IMR-90 (cell line): Measurements from ENCODE around the gene SEC11A. TPM values are rescaled to one million over a fixed set of nuclear protein-coding genes. Genes with fewer than 3 reads are reported as not detected.

Experiments
- ATAC-seq: fragments of 200-7000 bp; cut with Tn5 transposase; 2 replicates; pipeline ENCODE4 v1.9.1; 2020; ENCODE audit warnings: low read depth, mild to moderate bottlenecking, moderate library complexity
- BruUV-seq: library from RNA; stranded (reverse); fragments of 400-500 nt; replicated peaks from 2 replicates; lab custom pipeline; 2021; lab: Mats Ljungman, UMichigan
- CTCF ChIA-PET: fragments of 300-600 bp; formaldehyde crosslinking; extraction: SDS; loops from one replicate; lab custom pipeline; 2021; ENCODE audit warnings: antibody characterized with exemption; lab: Yijun Ruan, JAX
- POLR2A ChIA-PET: fragments of 300-600 bp; sonication (Branson Sonifier 250); formaldehyde crosslinking; loops from one replicate; lab custom pipeline; 2022; ENCODE audit warnings: antibody characterized with exemption; ENCODE audit not compliant: unreplicated experiment; lab: Charles Lee
- DNase-seq: peaks from one replicate; pipeline ENCODE4 v3.0.0; 2013
- H2AFZ ChIP-seq: replicated peaks from 2 replicates; pipeline ENCODE3; 2013; ENCODE audit warnings: low read length, mild to moderate bottlenecking; ENCODE audit not compliant: poor library complexity
- H2AK5ac ChIP-seq: 2 replicates; pipeline ENCODE4 v1.6.1; 2013; ENCODE audit warnings: low read depth, low read length, inconsistent platforms
- H2AK9ac ChIP-seq: replicated peaks from 2 replicates; pipeline ENCODE3; 2013; ENCODE audit warnings: mild to moderate bottlenecking, low read depth, low read length, moderate library complexity; ENCODE audit not compliant: poor library complexity
- H2BK120ac ChIP-seq: 2 replicates; pipeline ENCODE4 v1.6.1; 2013; ENCODE audit warnings: low read depth, low read length, inconsistent platforms
- H2BK15ac ChIP-seq: 3 replicates; pipeline ENCODE4 v1.6.1; 2013; ENCODE audit warnings: low read depth, low read length, inconsistent platforms
- H2BK20ac ChIP-seq: 2 replicates; pipeline ENCODE4 v1.6.1; 2013; ENCODE audit warnings: low read depth, mild to moderate bottlenecking, inconsistent platforms, low read length, moderate library complexity
- H2BK5ac ChIP-seq: 2 replicates; pipeline ENCODE4 v1.6.1; 2013; ENCODE audit warnings: mild to moderate bottlenecking, low read depth, low read length, inconsistent platforms; ENCODE audit not compliant: poor library complexity, severe bottlenecking
- H3K14ac ChIP-seq: replicated peaks from 2 replicates; pipeline ENCODE4 v1.6.1; 2013; ENCODE audit warnings: low read depth, low read length, inconsistent platforms
- H3K18ac ChIP-seq: 2 replicates; pipeline ENCODE4 v1.6.1; 2013; ENCODE audit warnings: low read depth, low read length, control low read depth
- H3K23ac ChIP-seq: 2 replicates; pipeline ENCODE4 v1.6.1; 2013; ENCODE audit warnings: low read depth, low read length, inconsistent platforms
- H3K27ac ChIP-seq: 2 replicates; pipeline ENCODE4 v1.5.1; 2013; ENCODE audit warnings: mild to moderate bottlenecking, control low read depth, low read length; ENCODE audit not compliant: insufficient read depth
- H3K27me3 ChIP-seq: 2 replicates; pipeline ENCODE4 v1.6.1; 2013; ENCODE audit warnings: low read length; ENCODE audit not compliant: control insufficient read depth, insufficient read depth
- H3K36me3 ChIP-seq: 2 replicates; pipeline ENCODE4 v1.6.1; 2013; ENCODE audit warnings: low read length, mixed read lengths; ENCODE audit not compliant: control insufficient read depth, insufficient read depth
- H3K4ac ChIP-seq: 2 replicates; pipeline ENCODE4 v1.6.1; 2013; ENCODE audit warnings: low read depth, low read length, inconsistent platforms
- H3K4me1 ChIP-seq: 2 replicates; pipeline ENCODE4 v1.6.1; 2013; ENCODE audit warnings: low read length, mixed read lengths; ENCODE audit not compliant: control insufficient read depth, insufficient read depth
- H3K4me2 ChIP-seq: 2 replicates; pipeline ENCODE4 v1.6.1; 2013; ENCODE audit warnings: low read depth, mild to moderate bottlenecking, control low read depth, low read length, moderate library complexity
- H3K4me3 ChIP-seq: 2 replicates; pipeline ENCODE4 v1.5.1; 2013; ENCODE audit warnings: low read depth, mild to moderate bottlenecking, control low read depth, low read length, moderate library complexity; ENCODE audit not compliant: insufficient read depth
- H3K56ac ChIP-seq: 2 replicates; pipeline ENCODE4 v1.6.1; 2013; ENCODE audit warnings: low read length, inconsistent platforms; ENCODE audit not compliant: insufficient read depth; ENCODE audit errors: extremely low read depth
- H3K79me1 ChIP-seq, 2 experiments: 2 replicates each; pipeline ENCODE4 v1.6.1; 2013; ENCODE audit warnings: low read length in 2 of 2, inconsistent platforms in 1 of 2, low read depth in 1 of 2
- H3K9ac ChIP-seq: 2 replicates; pipeline ENCODE4 v1.6.1; 2013; ENCODE audit warnings: low read depth, low read length, control low read depth
- H3K9me1 ChIP-seq: 2 replicates; pipeline ENCODE4 v1.6.1; 2013; ENCODE audit warnings: low read length, inconsistent platforms; ENCODE audit not compliant: insufficient read depth
- H3K9me3 ChIP-seq: 2 replicates; pipeline ENCODE4 v1.6.1; 2013; ENCODE audit warnings: low read length; ENCODE audit not compliant: control insufficient read depth, insufficient read depth
- H4K20me1 ChIP-seq: 2 replicates; pipeline ENCODE4 v1.6.1; 2013; ENCODE audit warnings: low read length, inconsistent platforms; ENCODE audit not compliant: insufficient read depth
- H4K5ac ChIP-seq: 2 replicates; pipeline ENCODE4 v1.6.1; 2013; ENCODE audit warnings: mild to moderate bottlenecking, low read depth, low read length, control low read depth
- H4K8ac ChIP-seq, 2 experiments: 2 replicates each; pipeline ENCODE4 v1.6.1; 2013; ENCODE audit warnings: low read depth in 2 of 2, low read length in 2 of 2, control low read depth in 1 of 2, inconsistent platforms in 1 of 2
- H4K91ac ChIP-seq: 2 replicates; pipeline ENCODE4 v1.6.1; 2013; ENCODE audit warnings: low read depth, low read length, inconsistent platforms; ENCODE audit not compliant: insufficient read depth
- BHLHE40 ChIP-seq: fragments of 150-350 bp; IDR thresholded peaks from 2 replicates; pipeline ENCODE4 v1.6.1; 2016; ENCODE audit warnings: mild to moderate bottlenecking, low read depth, low read length
- CHD1 ChIP-seq: IDR thresholded peaks from 2 replicates; pipeline ENCODE4 v1.6.1; 2012; ENCODE audit warnings: low read depth, low read length, improper control_type of control experiment
- FOS ChIP-seq: fragments of 150-350 bp; IDR thresholded peaks from 2 replicates; pipeline ENCODE4 v1.6.1; 2016; ENCODE audit warnings: low read depth, low read length
- MXI1 ChIP-seq: IDR thresholded peaks from 2 replicates; pipeline ENCODE4 v1.6.1; 2012; ENCODE audit warnings: low read depth, mild to moderate bottlenecking, low read length, moderate library complexity, borderline replicate concordance
- RAD21 ChIP-seq: IDR thresholded peaks from 2 replicates; pipeline ENCODE4 v1.6.1; 2012; ENCODE audit warnings: low read length, improper control_type of control experiment
- RCOR1 ChIP-seq: IDR thresholded peaks from 2 replicates; pipeline ENCODE4 v1.6.1; 2012; ENCODE audit warnings: mild to moderate bottlenecking, low read length, improper control_type of control experiment; ENCODE audit not compliant: insufficient replicate concordance
- RFX5 ChIP-seq: IDR thresholded peaks from 2 replicates; pipeline ENCODE4 v1.8.0; 2012; ENCODE audit warnings: low read depth, mild to moderate bottlenecking, low read length, moderate library complexity
- SMC3 ChIP-seq: fragments of 150-350 bp; IDR thresholded peaks from 2 replicates; pipeline ENCODE4 v1.6.1; 2016; ENCODE audit warnings: low read depth, mild to moderate bottlenecking, antibody characterized with exemption, low read length, moderate library complexity
- WGBS, 2 experiments: methylation state at CpG; one replicate each; pipeline versions ENCODE4 v1.1.5 to v1.1.7; 2013; ENCODE audit warnings: missing lambda C conversion rate in 2 of 2; ENCODE audit not compliant: insufficient read length in 1 of 2; ENCODE audit errors: extremely low coverage in 2 of 2; 5-methylcytosine and 5-hydroxymethylcytosine counted together
- dilution Hi-C: fragments of 300-500 bp; cut with HindIII; formaldehyde crosslinking; loops from one replicate; pipeline ENCODE4 v1.14.3; 2018; ENCODE audit warnings: low sequenced_read_pairs; ENCODE audit not compliant: unreplicated experiment
- in situ Hi-C: fragments of 300-500 bp; cut with MboI; formaldehyde crosslinking; loops from 3 replicates; pipeline ENCODE4 v1.14.3; 2019; ENCODE audit warnings: low sequenced_read_pairs, inconsistent platforms, mixed read lengths
- intact Hi-C: fragments of 100-400 bp; cut with micrococcal nuclease; formaldehyde crosslinking; loops from 2 replicates; pipeline ENCODE4 v1.10.0; 2022
- polyA plus RNA-seq, 3 experiments: library from polyadenylated mRNA; depleted of rRNA; stranded (reverse); fragments of >200 nt; gene quantifications; 2 replicates each; pipeline ENCODE4 v1.2.3, GENCODE V29; 2012; ENCODE audit warnings: low replicate concordance in 1 of 3
- total RNA-seq: library from RNA; depleted of rRNA; stranded (reverse); fragments of >200 nt; gene quantifications from 2 replicates; pipeline ENCODE4 v1.2.3, GENCODE V29; 2012
- TF ChIP-seq, protein P1 (sequence below): conservative IDR thresholded peaks from 2 replicates; pipeline ENCODE4 v1.5.1; 2012; ENCODE audit warnings: mild to moderate bottlenecking, low read depth, low read length, improper control_type of control experiment
- TF ChIP-seq, protein P2 (sequence below): fragments of 150-350 bp; IDR thresholded peaks from 2 replicates; pipeline ENCODE4 v1.6.1; 2017; ENCODE audit warnings: mild to moderate bottlenecking, antibody characterized with exemption, low read length, low read depth

SEC11A gene
- total and polyA plus RNA-seq, 2 of the 4 experiments (the other 2 are of a cell fraction) = 62.4 to 108 TPM

DNA sequence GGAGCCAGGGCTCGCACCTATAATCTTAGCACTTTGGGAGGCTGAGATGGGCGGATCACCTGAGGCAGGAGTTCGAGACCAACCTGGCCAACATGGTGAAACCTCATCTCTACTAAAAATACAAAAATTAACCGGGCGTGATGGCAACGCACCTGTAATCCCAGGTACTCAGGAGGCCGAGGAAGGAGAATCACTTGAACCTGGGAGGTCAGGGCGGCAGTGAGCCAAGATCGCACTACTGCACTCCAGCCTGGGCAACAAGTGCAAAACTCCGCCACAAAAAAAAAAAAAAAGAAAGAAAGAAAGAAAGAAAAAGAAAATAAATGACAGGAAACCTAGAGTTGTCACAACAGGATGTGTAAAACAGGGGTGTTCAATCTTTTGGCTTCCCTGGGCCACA, 54.9 kb downstream of the SEC11A start:
- BruUV-seq = no TSS peak
- Histone ChIP-seq H2BK5ac (no peak overlapping the region), H3K4ac (no peak overlapping the region), H2BK120ac (no peak overlapping the region), H3K36me3 (peaks cover 4% of the 10 kb centered on the region), H2AFZ (no peak overlapping the region), H3K4me2 (no peak overlapping the region), H3K18ac (no peak overlapping the region), H3K27ac (no peak overlapping the region), H3K9me1 (peaks cover 10% of the 10 kb centered on the region; the same call in 1 of the 2 replicates), H2AK9ac (no peak overlapping the region), H4K20me1 (no peaks in the 10 kb centered on the region), H2BK20ac (no peak overlapping the region), H4K5ac (no peak overlapping the region), H3K9me3 (no peaks in the 10 kb centered on the region), H3K4me3 (no peak overlapping the region), H2BK15ac (no peak overlapping the region), H3K79me1 (peaks cover 6 to 17% of the 10 kb centered on the region in 2 experiments; a peak in 2 of 4 replicates), H3K4me1 (peaks cover 7% of the 10 kb centered on the region), H3K14ac (no peak overlapping the region), H2AK5ac (no peak overlapping the region), H4K8ac (no peak overlapping the region), H3K56ac (no peak overlapping the region), H4K91ac (no peak overlapping the region), H3K27me3 (no peaks in the 10 kb centered on the region), H3K23ac (no peak overlapping the region), H3K9ac (no peak overlapping the region)
- dilution Hi-C loops (no loop called here), intact Hi-C loops (no loop called here), in situ Hi-C loops (no loop called here)
- WGBS, 2 experiments = 100% methylated on average over 3 of the region's 10 CpGs; no CpG with 5 or more reads in 1 of the 2 experiments
- TF ChIP-seq SMC3 = no peak
- no peak for TF ChIP-seq CHD1
- no peak for TF ChIP-seq MXI1
- TF ChIP-seq BHLHE40 = no peak
- no peak for TF ChIP-seq RCOR1
- TF ChIP-seq, protein P1, sequence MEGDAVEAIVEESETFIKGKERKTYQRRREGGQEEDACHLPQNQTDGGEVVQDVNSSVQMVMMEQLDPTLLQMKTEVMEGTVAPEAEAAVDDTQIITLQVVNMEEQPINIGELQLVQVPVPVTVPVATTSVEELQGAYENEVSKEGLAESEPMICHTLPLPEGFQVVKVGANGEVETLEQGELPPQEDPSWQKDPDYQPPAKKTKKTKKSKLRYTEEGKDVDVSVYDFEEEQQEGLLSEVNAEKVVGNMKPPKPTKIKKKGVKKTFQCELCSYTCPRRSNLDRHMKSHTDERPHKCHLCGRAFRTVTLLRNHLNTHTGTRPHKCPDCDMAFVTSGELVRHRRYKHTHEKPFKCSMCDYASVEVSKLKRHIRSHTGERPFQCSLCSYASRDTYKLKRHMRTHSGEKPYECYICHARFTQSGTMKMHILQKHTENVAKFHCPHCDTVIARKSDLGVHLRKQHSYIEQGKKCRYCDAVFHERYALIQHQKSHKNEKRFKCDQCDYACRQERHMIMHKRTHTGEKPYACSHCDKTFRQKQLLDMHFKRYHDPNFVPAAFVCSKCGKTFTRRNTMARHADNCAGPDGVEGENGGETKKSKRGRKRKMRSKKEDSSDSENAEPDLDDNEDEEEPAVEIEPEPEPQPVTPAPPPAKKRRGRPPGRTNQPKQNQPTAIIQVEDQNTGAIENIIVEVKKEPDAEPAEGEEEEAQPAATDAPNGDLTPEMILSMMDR = no peak
- TF ChIP-seq, protein P2, sequence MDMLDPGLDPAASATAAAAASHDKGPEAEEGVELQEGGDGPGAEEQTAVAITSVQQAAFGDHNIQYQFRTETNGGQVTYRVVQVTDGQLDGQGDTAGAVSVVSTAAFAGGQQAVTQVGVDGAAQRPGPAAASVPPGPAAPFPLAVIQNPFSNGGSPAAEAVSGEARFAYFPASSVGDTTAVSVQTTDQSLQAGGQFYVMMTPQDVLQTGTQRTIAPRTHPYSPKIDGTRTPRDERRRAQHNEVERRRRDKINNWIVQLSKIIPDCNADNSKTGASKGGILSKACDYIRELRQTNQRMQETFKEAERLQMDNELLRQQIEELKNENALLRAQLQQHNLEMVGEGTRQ = no peak
- TF ChIP-seq FOS = no peak
- no peak for TF ChIP-seq RFX5
- TF ChIP-seq RAD21 = no peak
- POLR2A ChIA-PET = interaction anchor here (0.6 kb wide), 1 partner anchor 102 kb away, joined by 4 read pairs; no protein-coding TSS in a partner anchor
- CTCF ChIA-PET = no interaction called here
- ATAC-seq (no peak), DNase-seq (no peak)
